H1 (cell line): ENCODE data around the gene CCDC171. TPM values are rescaled to one million over a fixed set of nuclear protein-coding genes. Genes with fewer than 3 reads are reported as not detected.

ENCODE experiments used
- CTCF ChIA-PET: fragments of 300-600 bp; sonication (Branson Sonifier 250); formaldehyde crosslinking; loops from one replicate; lab custom pipeline; 2021; ENCODE audit not compliant: partially characterized antibody; lab: Charles Lee
- POLR2A ChIA-PET: fragments of 300-600 bp; sonication (Branson Sonifier 250); formaldehyde crosslinking; loops from one replicate; lab custom pipeline; 2021; ENCODE audit warnings: inconsistent platforms; ENCODE audit not compliant: partially characterized antibody; lab: Charles Lee
- DNase-seq, 2 experiments: peaks; one replicate each; pipeline versions ENCODE4 v3.0.0 to v3.0.0-alpha.2; 2010 to 2022; ENCODE audit warnings: low spot score in 2 of 2, low read depth in 1 of 2, mixed read lengths in 1 of 2
- FAIRE-seq: peaks from 2 replicates; lab custom pipeline; 2011; peaks lifted over from hg19 to GRCh38; lab: Jason Lieb, UNC
- H2AFZ ChIP-seq: 2 replicates; pipeline ENCODE4 v1.8.1; 2012; ENCODE audit warnings: low read length, inconsistent platforms
- H2AK5ac ChIP-seq: 2 replicates; pipeline ENCODE4 v1.6.1; 2013; ENCODE audit warnings: low read depth, low read length
- H2BK120ac ChIP-seq: replicated peaks from 2 replicates; pipeline ENCODE3; 2013; ENCODE audit warnings: low read depth, low read length, inconsistent platforms
- H2BK12ac ChIP-seq: 2 replicates; pipeline ENCODE4 v1.6.1; 2013; ENCODE audit warnings: low read depth, low read length
- H2BK15ac ChIP-seq: 2 replicates; pipeline ENCODE4 v1.6.1; 2013; ENCODE audit warnings: low read length
- H2BK20ac ChIP-seq: 2 replicates; pipeline ENCODE4 v1.6.1; 2013; ENCODE audit warnings: low read length
- H2BK5ac ChIP-seq: 2 replicates; pipeline ENCODE4 v1.6.1; 2013; ENCODE audit warnings: low read depth, low read length
- H3K14ac ChIP-seq: 2 replicates; pipeline ENCODE4 v1.6.1; 2013; ENCODE audit warnings: inconsistent platforms; ENCODE audit not compliant: insufficient read length
- H3K18ac ChIP-seq: 2 replicates; pipeline ENCODE4 v1.6.1; 2013; ENCODE audit warnings: low read length; ENCODE audit errors: extremely low read depth
- H3K23ac ChIP-seq: 2 replicates; pipeline ENCODE4 v1.6.1; 2013; ENCODE audit warnings: inconsistent platforms; ENCODE audit not compliant: insufficient read length
- H3K23me2 ChIP-seq: 2 replicates; pipeline ENCODE4 v1.6.1; 2013; ENCODE audit warnings: low read depth, low read length
- H3K27ac ChIP-seq: 2 replicates; pipeline ENCODE4 v1.6.1; 2011; ENCODE audit warnings: low read depth, low read length, inconsistent platforms
- H3K27me3 ChIP-seq, 4 experiments: replicated peaks in 1 of 4; 1 replicate in 1 of 4; 2 replicates in 3 of 4; pipeline versions ENCODE4 v1.6.1 to v1.8.1; 2011 to 2013; ENCODE audit warnings: low read length in 3 of 4, mild to moderate bottlenecking in 3 of 4, inconsistent platforms in 2 of 4, mixed read lengths in 2 of 4, moderate library complexity in 1 of 4; ENCODE audit not compliant: control insufficient read depth in 3 of 4, insufficient read depth in 3 of 4; ENCODE audit errors: extremely low read depth in 1 of 4
- H3K36me3 ChIP-seq, 4 experiments: 2 replicates each; pipeline versions ENCODE4 v1.6.1 to v1.8.1; 2011 to 2013; ENCODE audit warnings: mild to moderate bottlenecking in 4 of 4, low read length in 3 of 4, moderate library complexity in 2 of 4, control low read depth in 1 of 4, inconsistent platforms in 1 of 4; ENCODE audit not compliant: insufficient read depth in 4 of 4, control insufficient read depth in 2 of 4
- H3K4ac ChIP-seq: replicated peaks from 2 replicates; pipeline ENCODE3; 2013; ENCODE audit warnings: low read length, low read depth, mixed read lengths, inconsistent platforms; ENCODE audit not compliant: insufficient read length
- H3K4me1 ChIP-seq, 4 experiments: replicated peaks in 1 of 4; 1 replicate in 1 of 4; 2 replicates in 3 of 4; pipeline versions ENCODE4 v1.6.1 to v1.8.1; 2011 to 2013; ENCODE audit warnings: low read length in 3 of 4, inconsistent platforms in 2 of 4, mixed read lengths in 1 of 4; ENCODE audit not compliant: insufficient read depth in 4 of 4, control insufficient read depth in 3 of 4
- H3K4me2 ChIP-seq, 2 experiments: 2 replicates each; pipeline versions ENCODE4 v1.6.1 to v1.8.1; 2011 to 2013; ENCODE audit warnings: low read depth in 2 of 2, low read length in 2 of 2, control low read depth in 1 of 2, inconsistent platforms in 1 of 2, mild to moderate bottlenecking in 1 of 2; ENCODE audit not compliant: insufficient read depth in 1 of 2
- H3K4me3 ChIP-seq, 4 experiments: fragments of 200-600, 300-600 bp in 1 of 4; sonication (generic), shearing (Covaris generic), sonication (Bioruptor Twin) in 1 of 4; 2 replicates each; pipeline versions ENCODE4 v1.5.1 to v1.8.1; 2011 to 2016; ENCODE audit warnings: low read length in 4 of 4, low read depth in 3 of 4, control low read depth in 2 of 4, inconsistent platforms in 2 of 4, mild to moderate bottlenecking in 2 of 4, mixed read lengths in 1 of 4, moderate library complexity in 1 of 4; ENCODE audit not compliant: insufficient read depth in 2 of 4; ENCODE audit errors: extremely low read depth in 1 of 4
- H3K56ac ChIP-seq: replicated peaks from 2 replicates; pipeline ENCODE3; 2013; ENCODE audit warnings: low read depth, mild to moderate bottlenecking, mixed read lengths, low read length, inconsistent platforms; ENCODE audit not compliant: insufficient read length
- H3K79me1 ChIP-seq: 2 replicates; pipeline ENCODE4 v1.6.1; 2013; ENCODE audit warnings: low read depth, low read length, control low read depth
- H3K79me2 ChIP-seq, 2 experiments: 2 replicates each; pipeline versions ENCODE4 v1.6.1 to v1.8.1; 2012 to 2013; ENCODE audit warnings: low read length in 2 of 2, mild to moderate bottlenecking in 2 of 2, inconsistent platforms in 1 of 2; ENCODE audit not compliant: insufficient read depth in 2 of 2, control insufficient read depth in 1 of 2
- H3K9ac ChIP-seq, 4 experiments: replicated peaks in 1 of 4; 1 replicate in 1 of 4; 2 replicates in 3 of 4; pipeline versions ENCODE4 v1.6.1 to v1.8.1; 2011 to 2013; ENCODE audit warnings: low read depth in 3 of 4, low read length in 3 of 4, control low read depth in 2 of 4, mild to moderate bottlenecking in 2 of 4, moderate library complexity in 2 of 4, inconsistent platforms in 1 of 4; ENCODE audit errors: extremely low read depth in 1 of 4
- H3K9me3 ChIP-seq, 2 experiments: 2 replicates each; pipeline versions ENCODE4 v1.6.1 to v1.8.1; 2012 to 2013; ENCODE audit warnings: mild to moderate bottlenecking in 2 of 2, moderate library complexity in 2 of 2, control low read depth in 1 of 2, inconsistent platforms in 1 of 2, low read depth in 1 of 2, low read length in 1 of 2, mixed read lengths in 1 of 2; ENCODE audit not compliant: insufficient read depth in 2 of 2
- H4K20me1 ChIP-seq, 2 experiments: replicated peaks in 1 of 2; 2 replicates each; pipeline versions ENCODE3 to v1.8.1; 2011 to 2013; ENCODE audit warnings: inconsistent platforms in 2 of 2, low read length in 2 of 2, mild to moderate bottlenecking in 1 of 2; ENCODE audit not compliant: insufficient read depth in 2 of 2, control insufficient read depth in 1 of 2
- H4K5ac ChIP-seq: 2 replicates; pipeline ENCODE4 v1.6.1; 2013; ENCODE audit warnings: low read length, low read depth, mixed read lengths, inconsistent platforms; ENCODE audit not compliant: insufficient read length
- H4K8ac ChIP-seq: 2 replicates; pipeline ENCODE4 v1.8.0; 2013; ENCODE audit warnings: mild to moderate bottlenecking, moderate library complexity, low read length, inconsistent platforms; ENCODE audit not compliant: insufficient read depth; ENCODE audit errors: extremely low read depth
- H4K91ac ChIP-seq: replicated peaks from 2 replicates; pipeline ENCODE3; 2013; ENCODE audit warnings: low read length, mixed read lengths, inconsistent platforms; ENCODE audit not compliant: insufficient read length
- CBX8 ChIP-seq: fragments of 300-800, 300-1000 bp; sonication (generic); IDR thresholded peaks from 2 replicates; pipeline ENCODE4 v1.7.1; 2016; ENCODE audit warnings: low read depth, low read length, borderline replicate concordance
- SIN3A ChIP-seq, 2 experiments: IDR thresholded peaks in 1 of 2; conservative IDR thresholded peaks in 1 of 2; 2 replicates each; pipeline ENCODE4 v1.6.1; 2011 to 2012; ENCODE audit warnings: low read length in 2 of 2, improper control_type of control experiment in 1 of 2, low read depth in 1 of 2, mild to moderate bottlenecking in 1 of 2
- WGBS, 2 experiments: shearing (Covaris generic) in 1 of 2; methylation state at CpG; one replicate each; pipeline versions ENCODE4 v1.1.6 to v1.1.7; 2013 to 2015; ENCODE audit warnings: low lambda C conversion rate in 2 of 2, mixed read lengths in 2 of 2, inconsistent platforms in 1 of 2, low coverage in 1 of 2, missing lambda C conversion rate in 1 of 2; ENCODE audit not compliant: insufficient replicate concordance in 2 of 2, insufficient coverage in 1 of 2, insufficient read length in 1 of 2; ENCODE audit errors: extremely low coverage in 1 of 2, missing lambda C conversion rate in 1 of 2; 5-methylcytosine and 5-hydroxymethylcytosine counted together
- polyA plus RNA-seq, 7 experiments: library from polyadenylated mRNA; depleted of rRNA in 3 of 7; stranded (reverse) in 5 of 7; unstranded in 2 of 7; fragments of >200 nt in 5 of 7; fragments of 200-250 nt in 2 of 7; gene quantifications; 1 replicate in 5 of 7; 2 replicates in 1 of 7; 4 replicates in 1 of 7; pipeline versions ENCODE4 v1.2.1 to v1.2.3, GENCODE V29; 2011 to 2013; ENCODE audit warnings: missing spikeins in 2 of 7, mixed read lengths in 2 of 7
- total RNA-seq: library from RNA; stranded (reverse); fragmentation: NEBNext Ultra II Directional; extraction: Animal tissue kit (Norgen Biotek cat#: 25700); gene quantifications from 2 replicates; pipeline ENCODE4 v1.2.1, GENCODE V29; 2021

The CCDC171 gene
- total and polyA plus RNA-seq, 2 of the 8 experiments (the other 6 are each of a cell fraction or from before 2014, with no cell fraction given): 0.83 to 2.3 TPM

- Histone ChIP-seq H3K9ac (no peak overlapping the region), H3K18ac (no peak overlapping the region), H2BK120ac (no peak overlapping the region), H4K20me1 (no peaks in the 10 kb centered on the region), H3K4me3 (no peak overlapping the region), H3K56ac (no peak overlapping the region), H3K9me3 (no peaks in the 10 kb centered on the region), H2BK15ac (no peak overlapping the region), H3K4me1 (no peaks in the 10 kb centered on the region), H3K4ac (no peak overlapping the region), H4K91ac (no peak overlapping the region), H3K27me3 (no peaks in the 10 kb centered on the region), H3K23ac (no peak overlapping the region), H2AK5ac (no peak overlapping the region), H2AFZ (no peak overlapping the region), H3K23me2 (no peaks in the 10 kb centered on the region; the same call in 1 of the 2 replicates), H2BK5ac (no peak overlapping the region), H2BK20ac (no peak overlapping the region), H2BK12ac (no peak overlapping the region), H3K27ac (no peak overlapping the region), H4K5ac (no peak overlapping the region), H3K79me1 (no peaks in the 10 kb centered on the region), H3K79me2 (no peaks in the 10 kb centered on the region), H3K4me2 (no peak overlapping the region), H3K14ac (no peak overlapping the region), H3K36me3 (no peaks in the 10 kb centered on the region), H4K8ac (no peak overlapping the region)
- ChIA-PET CTCF (interaction anchor here (1.0 kb wide), 1 partner anchor 266 kb away, joined by 5 read pairs; no protein-coding TSS in a partner anchor), POLR2A (no interaction called here)
- TF ChIP-seq CBX8 (no peak), SIN3A (conservative IDR thresholded peaks at IDR 0.05 in 1 of 2, IDR thresholded peaks at IDR 0.05 in 1 of 2; ENCODE audit: low read depth in 1 of 2, low read length in 2 of 2) (no peak)
- FAIRE-seq (no peak), DNase-seq (no peak)
- WGBS, 2 experiments: 90% methylated on average over 2 of the region's 2 CpGs; no CpG with 5 or more reads in 1 of the 2 experiments
These were observed 314.5 kb downstream of the CCDC171 start for GRCh38 chr9:15867334-15867733.
